ENCODE results near the gene EIF5B. TPM values are rescaled to one million over a fixed set of nuclear protein-coding genes. Genes with fewer than 3 reads are reported as not detected.
"Not testable (repeated sequence)": the region's sequence is repeated elsewhere in the genome, so short reads cannot be mapped to it uniquely, and the experiment has no call there.

The EIF5B gene
- polyA plus RNA-seq, 2 of the 4 experiments (the other 2 are of a cell fraction) = 25.0 to 75.4 TPM

DNA sequence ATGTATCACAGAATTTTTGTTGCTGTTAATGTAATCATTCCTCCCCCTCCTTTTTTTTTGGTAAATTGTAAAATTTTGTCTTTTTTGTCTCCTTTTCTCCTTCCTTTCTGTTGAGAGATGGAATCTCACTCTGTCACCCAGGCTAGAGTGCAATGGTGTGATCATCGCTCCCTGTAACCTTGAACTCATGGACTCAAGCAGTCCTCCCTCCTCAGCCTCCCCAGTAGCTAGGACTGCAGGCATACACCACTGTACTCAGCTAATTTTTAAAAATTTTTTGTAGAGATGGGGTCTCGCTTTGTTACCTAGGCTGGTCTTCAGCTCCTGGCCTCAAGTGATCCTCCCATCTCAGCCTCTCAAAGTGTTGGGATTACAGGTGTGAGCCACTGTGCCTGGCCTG lies 5.3 kb downstream of the EIF5B start:
- H3K4me1 ChIP-seq = peaks cover 31% of the 10 kb centered on the region

DNA sequence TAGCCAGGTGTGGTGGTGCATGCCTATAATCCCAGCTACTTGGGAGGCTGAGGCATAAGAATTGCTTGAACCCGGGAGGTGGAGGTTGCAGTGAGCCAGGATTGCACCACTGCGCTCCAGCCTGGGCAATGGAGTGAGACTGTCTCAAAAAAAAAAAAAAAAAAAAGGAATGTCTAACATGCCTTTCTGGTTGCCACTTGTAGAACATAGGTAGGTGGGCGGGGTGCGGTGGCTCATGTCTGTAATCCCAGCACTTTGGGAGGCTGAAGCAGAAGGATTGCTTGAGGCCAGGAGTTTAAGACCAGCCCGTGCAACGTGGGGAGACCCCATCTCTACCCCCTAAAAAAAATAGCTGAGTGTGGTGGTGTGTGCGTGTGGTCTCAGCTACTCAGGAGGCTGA lies 8.3 kb downstream of the EIF5B start:
- WGBS (ENCODE audit: missing lambda C conversion rate) = 87% methylated on average over 7 of the region's 7 CpGs
- H3K9me3 ChIP-seq; POLR2A ChIA-PET; FAIRE-seq; DNase-seq (ENCODE audit: low read depth in 1 of 2, low spot score in 1 of 2); ATAC-seq; H3K4me3 ChIP-seq; H3K27ac ChIP-seq; H3K4me2 ChIP-seq: not testable (repeated sequence)
- peaks cover 10% of the 10 kb centered on the region; the same call in 2 of the 3 replicates for H3K4me1 ChIP-seq
- CTCF ChIA-PET = interaction anchor here (1.2 to 1.6 kb wide), 2 partner anchors 8 to 11 kb away, joined by 4 read pairs; partner anchors contain the start of genes EIF5B and TXNDC9

More for the DNA sequence above, 5.3 kb downstream of the EIF5B start:
- ATAC-seq (no peak), FAIRE-seq (no peak), DNase-seq (ENCODE audit: low read depth in 1 of 2, low spot score in 1 of 2) (no peak)
- Histone ChIP-seq H3K27ac (no peak overlapping the region), H3K4me3 (no peak overlapping the region), H3K9me3 (no peaks in the 10 kb centered on the region), H3K4me2 (no peak overlapping the region)
- CTCF ChIA-PET = interaction anchor here (0.6 kb wide), 1 partner anchor 41 kb away, joined by 3 read pairs; no protein-coding TSS in a partner anchor
- 97% methylated on average over 2 of the region's 2 CpGs for WGBS (ENCODE audit: missing lambda C conversion rate)
- TF ChIP-seq SREBF2 (IDR thresholded peaks at IDR 0.05) (no peak), CBX2 (IDR thresholded peaks at IDR 0.05; ENCODE audit: borderline replicate concordance, low read depth) (no peak), TP53 (CRISPR knock-in tag; IDR thresholded peaks at IDR 0.05) (no peak), RAD21 (conservative IDR thresholded peaks at IDR 0.05 in 1 of 2, IDR thresholded peaks at IDR 0.05 in 1 of 2) (no peak), PHF8 (IDR thresholded peaks at IDR 0.05; ENCODE audit: borderline replicate concordance, low read depth) (no peak), RNF2 (IDR thresholded peaks at IDR 0.05; ENCODE audit: borderline replicate concordance, low read depth) (no peak), ZNF302 (CRISPR knock-in tag; IDR thresholded peaks at IDR 0.05) (no peak), EHMT2 (IDR thresholded peaks at IDR 0.05; ENCODE audit: low read depth) (no peak), POLR2A (IDR thresholded peaks at IDR 0.05; ENCODE audit: low read length) (no peak)
- TF ChIP-seq, protein P1, sequence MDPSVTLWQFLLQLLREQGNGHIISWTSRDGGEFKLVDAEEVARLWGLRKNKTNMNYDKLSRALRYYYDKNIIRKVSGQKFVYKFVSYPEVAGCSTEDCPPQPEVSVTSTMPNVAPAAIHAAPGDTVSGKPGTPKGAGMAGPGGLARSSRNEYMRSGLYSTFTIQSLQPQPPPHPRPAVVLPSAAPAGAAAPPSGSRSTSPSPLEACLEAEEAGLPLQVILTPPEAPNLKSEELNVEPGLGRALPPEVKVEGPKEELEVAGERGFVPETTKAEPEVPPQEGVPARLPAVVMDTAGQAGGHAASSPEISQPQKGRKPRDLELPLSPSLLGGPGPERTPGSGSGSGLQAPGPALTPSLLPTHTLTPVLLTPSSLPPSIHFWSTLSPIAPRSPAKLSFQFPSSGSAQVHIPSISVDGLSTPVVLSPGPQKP (IDR thresholded peaks at IDR 0.05; ENCODE audit: low read depth, low read length) = no peak
- POLR2A ChIA-PET = no interaction called here

DNA sequence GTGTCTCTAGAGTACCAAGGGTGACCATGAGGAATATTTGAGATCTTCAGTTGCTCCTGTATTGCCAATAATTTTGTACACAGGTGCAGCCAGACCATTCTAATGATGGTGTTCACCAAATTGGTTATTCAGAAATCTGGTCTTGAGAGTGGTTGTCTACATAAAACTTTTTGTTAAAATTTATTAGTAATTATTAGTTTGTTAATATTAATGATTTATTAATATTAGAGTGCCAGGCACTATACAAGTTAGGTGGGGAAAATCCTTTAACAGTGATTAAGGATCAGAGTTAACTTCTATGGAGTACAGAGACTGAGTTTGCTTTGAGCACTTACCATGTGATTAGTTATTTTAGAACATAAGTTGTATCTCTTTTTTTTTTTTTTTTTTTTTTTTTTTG lies 9.0 kb downstream of the EIF5B start:
- FAIRE-seq (no peak), ATAC-seq (no peak), DNase-seq (ENCODE audit: low read depth in 1 of 2, low spot score in 1 of 2) (no peak)
- Histone ChIP-seq H3K4me1 (peaks cover 3% of the 10 kb centered on the region; the same call in 2 of the 3 replicates), H3K4me2 (no peak overlapping the region), H3K27ac (no peak overlapping the region), H3K4me3 (no peak overlapping the region), H3K9me3 (no peaks in the 10 kb centered on the region)
- ChIA-PET CTCF (interaction anchor here (1.2 to 1.6 kb wide), 2 partner anchors 9 to 10 kb away, joined by 4 read pairs; partner anchors contain the start of genes EIF5B and TXNDC9), POLR2A (no interaction called here)
- TF ChIP-seq FOSB (CRISPR knock-in tag; IDR thresholded peaks at IDR 0.05) (no peak), TFCP2L1 (CRISPR knock-in tag; IDR thresholded peaks at IDR 0.05) (no peak), CHD4 (IDR thresholded peaks at IDR 0.05; ENCODE audit: borderline replicate concordance) (no peak), RAD21 (conservative IDR thresholded peaks at IDR 0.05 in 1 of 2, IDR thresholded peaks at IDR 0.05 in 1 of 2) (no peak), ZFP36 (IDR thresholded peaks at IDR 0.05; ENCODE audit: borderline replicate concordance, partially characterized antibody) (no peak), NR3C1 (IDR thresholded peaks at IDR 0.05) (no peak), MYC (IDR thresholded peaks at IDR 0.05; ENCODE audit: borderline replicate concordance, low read length) (no peak), RCOR1 (IDR thresholded peaks at IDR 0.05; ENCODE audit: low read depth, low read length) (no peak), FOSL2 (IDR thresholded peaks at IDR 0.05) (no peak), FOSL2 (CRISPR knock-in tag; IDR thresholded peaks at IDR 0.05) (no peak), EP300 (IDR thresholded peaks at IDR 0.05) (no peak), ZSCAN20 (CRISPR knock-in tag; IDR thresholded peaks at IDR 0.05) (no peak), SMC3 (IDR thresholded peaks at IDR 0.05) (no peak)
- TF ChIP-seq, protein P2, sequence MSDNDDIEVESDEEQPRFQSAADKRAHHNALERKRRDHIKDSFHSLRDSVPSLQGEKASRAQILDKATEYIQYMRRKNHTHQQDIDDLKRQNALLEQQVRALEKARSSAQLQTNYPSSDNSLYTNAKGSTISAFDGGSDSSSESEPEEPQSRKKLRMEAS (IDR thresholded peaks at IDR 0.05) = no peak
- TF ChIP-seq, protein P3, sequence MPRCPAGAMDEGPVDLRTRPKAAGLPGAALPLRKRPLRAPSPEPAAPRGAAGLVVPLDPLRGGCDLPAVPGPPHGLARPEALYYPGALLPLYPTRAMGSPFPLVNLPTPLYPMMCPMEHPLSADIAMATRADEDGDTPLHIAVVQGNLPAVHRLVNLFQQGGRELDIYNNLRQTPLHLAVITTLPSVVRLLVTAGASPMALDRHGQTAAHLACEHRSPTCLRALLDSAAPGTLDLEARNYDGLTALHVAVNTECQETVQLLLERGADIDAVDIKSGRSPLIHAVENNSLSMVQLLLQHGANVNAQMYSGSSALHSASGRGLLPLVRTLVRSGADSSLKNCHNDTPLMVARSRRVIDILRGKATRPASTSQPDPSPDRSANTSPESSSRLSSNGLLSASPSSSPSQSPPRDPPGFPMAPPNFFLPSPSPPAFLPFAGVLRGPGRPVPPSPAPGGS (IDR thresholded peaks at IDR 0.05) = no peak
- TF ChIP-seq, protein P4, sequence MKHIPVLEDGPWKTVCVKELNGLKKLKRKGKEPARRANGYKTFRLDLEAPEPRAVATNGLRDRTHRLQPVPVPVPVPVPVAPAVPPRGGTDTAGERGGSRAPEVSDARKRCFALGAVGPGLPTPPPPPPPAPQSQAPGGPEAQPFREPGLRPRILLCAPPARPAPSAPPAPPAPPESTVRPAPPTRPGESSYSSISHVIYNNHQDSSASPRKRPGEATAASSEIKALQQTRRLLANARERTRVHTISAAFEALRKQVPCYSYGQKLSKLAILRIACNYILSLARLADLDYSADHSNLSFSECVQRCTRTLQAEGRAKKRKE (CRISPR knock-in tag; IDR thresholded peaks at IDR 0.05; ENCODE audit: low read depth) = no peak
- TF ChIP-seq, protein P5, sequence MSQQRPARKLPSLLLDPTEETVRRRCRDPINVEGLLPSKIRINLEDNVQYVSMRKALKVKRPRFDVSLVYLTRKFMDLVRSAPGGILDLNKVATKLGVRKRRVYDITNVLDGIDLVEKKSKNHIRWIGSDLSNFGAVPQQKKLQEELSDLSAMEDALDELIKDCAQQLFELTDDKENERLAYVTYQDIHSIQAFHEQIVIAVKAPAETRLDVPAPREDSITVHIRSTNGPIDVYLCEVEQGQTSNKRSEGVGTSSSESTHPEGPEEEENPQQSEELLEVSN (IDR thresholded peaks at IDR 0.05; ENCODE audit: borderline replicate concordance, low read depth) = no peak

Measured in A549 (cell line).